K562 (cell line): ENCODE results near the gene TMEM239. TPM values are rescaled to one million over a fixed set of nuclear protein-coding genes. Genes with fewer than 3 reads are reported as not detected.

ENCODE experiments used
- ATAC-seq: fragments of 200-7000 bp; cut with Tn5 transposase; 3 replicates; pipeline ENCODE4 v1.9.1; 2020; ENCODE audit warnings: moderate library complexity
- BruUV-seq: library from RNA; stranded (reverse); fragments of 400-500 nt; replicated peaks from 2 replicates; lab custom pipeline; 2021; lab: Mats Ljungman, UMichigan
- CTCF ChIA-PET: fragments of 300-600 bp; formaldehyde crosslinking; extraction: SDS; loops from one replicate; lab custom pipeline; 2021; ENCODE audit warnings: low intra/inter-chr PET ratio; lab: Yijun Ruan, JAX
- POLR2A ChIA-PET: fragments of 300-600, 350-650 bp; sonication (Branson Sonifier 250); formaldehyde crosslinking; extraction: SDS; loops from one replicate; lab custom pipeline; 2021; ENCODE audit warnings: antibody characterized with exemption, inconsistent platforms; lab: Yijun Ruan, JAX
- DNase-seq, 4 experiments: peaks; one replicate each; pipeline versions ENCODE4 v3.0.0 to v3.0.0-alpha.2; 2011 to 2018; ENCODE audit warnings: low spot score in 3 of 4, mixed read lengths in 3 of 4; ENCODE audit errors: extremely low read depth in 1 of 4
- FAIRE-seq: peaks from 2 replicates; lab custom pipeline; 2011; peaks lifted over from hg19 to GRCh38; lab: Jason Lieb, UNC
- H2AFZ ChIP-seq: 2 replicates; pipeline ENCODE4 v1.6.0; 2011; ENCODE audit warnings: low read depth, low read length, control low read depth, inconsistent platforms
- H3K27ac ChIP-seq: fragments of 200-600 bp; 3 replicates; pipeline ENCODE4 v1.8.0; 2011; ENCODE audit warnings: low read depth, mild to moderate bottlenecking, control low read depth, inconsistent platforms, low read length, moderate library complexity, mixed read lengths; ENCODE audit errors: extremely low read depth
- H3K27me3 ChIP-seq, 2 experiments: fragments of 300-600 bp in 1 of 2; 2 replicates in 1 of 2; 3 replicates in 1 of 2; pipeline versions ENCODE4 v1.6.0 to v1.8.0; 2011; ENCODE audit warnings: inconsistent platforms in 2 of 2, low read length in 2 of 2, mild to moderate bottlenecking in 1 of 2, mixed read lengths in 1 of 2, moderate library complexity in 1 of 2; ENCODE audit not compliant: control insufficient read depth in 2 of 2, insufficient read depth in 2 of 2
- H3K36me3 ChIP-seq: fragments of 300-600 bp; 3 replicates; pipeline ENCODE4 v1.8.0; 2011; ENCODE audit warnings: mild to moderate bottlenecking, low read length, inconsistent platforms; ENCODE audit not compliant: control insufficient read depth, insufficient read depth
- H3K4me1 ChIP-seq, 2 experiments: fragments of 200-600 bp in 1 of 2; replicated peaks in 1 of 2; 2 replicates in 1 of 2; 3 replicates in 1 of 2; pipeline versions ENCODE4 v1.5.1 to v1.8.0; 2011; ENCODE audit warnings: inconsistent platforms in 2 of 2, low read length in 2 of 2, mild to moderate bottlenecking in 1 of 2, mixed read lengths in 1 of 2, moderate library complexity in 1 of 2; ENCODE audit not compliant: control insufficient read depth in 2 of 2, insufficient read depth in 2 of 2
- H3K4me2 ChIP-seq: 2 replicates; pipeline ENCODE4 v1.6.1; 2011; ENCODE audit warnings: low read length, control low read depth, inconsistent platforms, mixed read lengths; ENCODE audit not compliant: insufficient read depth
- H3K4me3 ChIP-seq: fragments of 200-600 bp; sonication (generic), shearing (Covaris generic); 2 replicates; pipeline ENCODE4 v1.5.1; 2016; ENCODE audit warnings: control low read depth, inconsistent platforms
- H3K79me2 ChIP-seq: fragments of 200-600 bp; 3 replicates; pipeline ENCODE4 v1.8.0; 2011; ENCODE audit warnings: low read length, inconsistent platforms; ENCODE audit not compliant: control insufficient read depth, insufficient read depth
- H3K9ac ChIP-seq, 2 experiments: 2 replicates each; pipeline versions ENCODE4 v1.6.0 to v1.6.1; 2011; ENCODE audit warnings: low read depth in 2 of 2, low read length in 2 of 2, control low read depth in 1 of 2, inconsistent platforms in 1 of 2, mild to moderate bottlenecking in 1 of 2, mixed read lengths in 1 of 2; ENCODE audit not compliant: insufficient read depth in 1 of 2
- H3K9me1 ChIP-seq: one replicate; pipeline ENCODE4 v1.6.0; 2011; ENCODE audit warnings: inconsistent platforms, mild to moderate bottlenecking, low read length, moderate library complexity; ENCODE audit not compliant: control insufficient read depth, insufficient read depth
- H3K9me3 ChIP-seq: replicated peaks from 2 replicates; pipeline ENCODE4 v1.5.1; 2011; ENCODE audit warnings: low read depth, low read length, inconsistent platforms; ENCODE audit not compliant: control insufficient read depth, insufficient read depth
- H4K20me1 ChIP-seq: replicated peaks from 2 replicates; pipeline ENCODE4 v1.6.1; 2011; ENCODE audit warnings: low read length, inconsistent platforms, mixed read lengths; ENCODE audit not compliant: control insufficient read depth, insufficient read depth
- CSDE1 ChIP-seq, 2 experiments: fragments of 450-650 bp; IDR thresholded peaks; 2 replicates each; pipeline ENCODE4 v1.6.1; 2016; ENCODE audit warnings: mild to moderate bottlenecking in 1 of 2
- POLR2G ChIP-seq: fragments of 200-400 bp; formaldehyde crosslinking; IDR thresholded peaks from 2 replicates; pipeline ENCODE4 v1.6.1; 2017; ENCODE audit warnings: low read depth, mild to moderate bottlenecking, antibody characterized with exemption, low read length, moderate library complexity
- TAF15 ChIP-seq: fragments of 200-400 bp; formaldehyde crosslinking; IDR thresholded peaks from 2 replicates; pipeline ENCODE4 v1.6.1; 2017; ENCODE audit warnings: mild to moderate bottlenecking, low read depth, low read length, moderate library complexity
- TAF9B ChIP-seq: fragments of 450-650 bp; IDR thresholded peaks from 2 replicates; pipeline ENCODE4 v1.6.1; 2018; ENCODE audit warnings: mild to moderate bottlenecking; ENCODE audit not compliant: partially characterized antibody
- TRIM28 ChIP-seq: fragments of 450-650 bp; IDR thresholded peaks from 2 replicates; pipeline ENCODE4 v1.6.1; 2017
- ZNF311 ChIP-seq: fragments of 250-450 bp; sonication (Bioruptor Pico); IDR thresholded peaks from 2 replicates; pipeline ENCODE4 v1.4.0; 2020; ENCODE audit warnings: mild to moderate bottlenecking, moderate library complexity
- WGBS: fragments of 100-300 bp; shearing (Covaris generic); methylation state at CpG from one replicate; pipeline ENCODE4 v1.1.6; 2016; ENCODE audit warnings: low coverage, mixed read lengths; ENCODE audit not compliant: insufficient coverage; ENCODE audit errors: missing lambda C conversion rate; 5-methylcytosine and 5-hydroxymethylcytosine counted together
- in situ Hi-C: fragments of 300-500 bp; cut with MboI; formaldehyde crosslinking; loops from 4 replicates; pipeline ENCODE4 v1.15.0; 2018; ENCODE audit warnings: inconsistent platforms, mixed read lengths
- intact Hi-C: fragments of 100-400 bp; cut with micrococcal nuclease; formaldehyde crosslinking; loops from 2 replicates; pipeline ENCODE4 v1.14.2; 2022
- polyA plus RNA-seq, 8 experiments: library from polyadenylated mRNA; depleted of rRNA in 4 of 8; stranded (reverse) in 5 of 8; unstranded in 3 of 8; fragments of >200 nt; fragmentation: Nextera tagmentation in 2 of 8; fragmentation: Illumina TruSeq in 1 of 8; extraction: Ambion mirVana in 2 of 8; extraction: Trizol in 1 of 8; gene quantifications; 2 replicates each; pipeline versions ENCODE4 v1.2.1 to v1.2.3, GENCODE V29; 2011 to 2014; ENCODE audit warnings: inconsistent platforms in 1 of 8, missing spikeins in 1 of 8
- total RNA-seq, 7 experiments: library from RNA; depleted of rRNA in 6 of 7; stranded (reverse); fragments of >200 nt in 6 of 7; fragmentation: Illumina TruSeq in 2 of 7; extraction: Trizol in 2 of 7; gene quantifications; 2 replicates each; pipeline versions ENCODE4 v1.2.1 to v1.2.3, GENCODE V29; 2011 to 2021; ENCODE audit warnings: low replicate concordance in 1 of 7
- TF ChIP-seq, protein P1 (sequence below): fragments of 450-650 bp; IDR thresholded peaks from 2 replicates; pipeline ENCODE4 v1.6.1; 2016; ENCODE audit warnings: mild to moderate bottlenecking, moderate library complexity

TMEM239 gene
- total and polyA plus RNA-seq, 9 of the 15 experiments (the other 6 are each of a cell fraction or from before 2014, with no cell fraction given) = not detected

DNA sequence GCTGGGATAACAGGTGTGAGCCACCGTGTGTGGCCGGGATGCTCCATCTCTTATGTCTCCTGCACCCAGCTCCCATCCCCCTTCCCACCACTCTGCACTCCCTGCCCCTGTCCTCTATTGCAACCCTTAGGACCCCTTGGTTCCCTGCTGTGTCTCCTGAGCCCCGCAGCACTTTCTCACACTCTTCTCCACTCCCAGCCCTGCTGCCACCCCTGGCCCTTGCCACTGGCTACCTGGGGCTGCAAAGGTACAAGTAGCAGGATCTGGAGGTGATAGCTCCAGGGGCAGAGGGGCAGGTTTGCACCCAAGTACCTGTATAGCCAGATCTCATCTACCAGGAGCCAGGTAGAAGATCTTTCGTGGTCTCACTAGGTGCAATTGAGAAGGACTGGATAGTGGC is 9.1 kb upstream of the TMEM239 start:
- no peak for FAIRE-seq
- H3K36me3 ChIP-seq = no peaks in the 10 kb centered on the region
- TF ChIP-seq, protein P1, sequence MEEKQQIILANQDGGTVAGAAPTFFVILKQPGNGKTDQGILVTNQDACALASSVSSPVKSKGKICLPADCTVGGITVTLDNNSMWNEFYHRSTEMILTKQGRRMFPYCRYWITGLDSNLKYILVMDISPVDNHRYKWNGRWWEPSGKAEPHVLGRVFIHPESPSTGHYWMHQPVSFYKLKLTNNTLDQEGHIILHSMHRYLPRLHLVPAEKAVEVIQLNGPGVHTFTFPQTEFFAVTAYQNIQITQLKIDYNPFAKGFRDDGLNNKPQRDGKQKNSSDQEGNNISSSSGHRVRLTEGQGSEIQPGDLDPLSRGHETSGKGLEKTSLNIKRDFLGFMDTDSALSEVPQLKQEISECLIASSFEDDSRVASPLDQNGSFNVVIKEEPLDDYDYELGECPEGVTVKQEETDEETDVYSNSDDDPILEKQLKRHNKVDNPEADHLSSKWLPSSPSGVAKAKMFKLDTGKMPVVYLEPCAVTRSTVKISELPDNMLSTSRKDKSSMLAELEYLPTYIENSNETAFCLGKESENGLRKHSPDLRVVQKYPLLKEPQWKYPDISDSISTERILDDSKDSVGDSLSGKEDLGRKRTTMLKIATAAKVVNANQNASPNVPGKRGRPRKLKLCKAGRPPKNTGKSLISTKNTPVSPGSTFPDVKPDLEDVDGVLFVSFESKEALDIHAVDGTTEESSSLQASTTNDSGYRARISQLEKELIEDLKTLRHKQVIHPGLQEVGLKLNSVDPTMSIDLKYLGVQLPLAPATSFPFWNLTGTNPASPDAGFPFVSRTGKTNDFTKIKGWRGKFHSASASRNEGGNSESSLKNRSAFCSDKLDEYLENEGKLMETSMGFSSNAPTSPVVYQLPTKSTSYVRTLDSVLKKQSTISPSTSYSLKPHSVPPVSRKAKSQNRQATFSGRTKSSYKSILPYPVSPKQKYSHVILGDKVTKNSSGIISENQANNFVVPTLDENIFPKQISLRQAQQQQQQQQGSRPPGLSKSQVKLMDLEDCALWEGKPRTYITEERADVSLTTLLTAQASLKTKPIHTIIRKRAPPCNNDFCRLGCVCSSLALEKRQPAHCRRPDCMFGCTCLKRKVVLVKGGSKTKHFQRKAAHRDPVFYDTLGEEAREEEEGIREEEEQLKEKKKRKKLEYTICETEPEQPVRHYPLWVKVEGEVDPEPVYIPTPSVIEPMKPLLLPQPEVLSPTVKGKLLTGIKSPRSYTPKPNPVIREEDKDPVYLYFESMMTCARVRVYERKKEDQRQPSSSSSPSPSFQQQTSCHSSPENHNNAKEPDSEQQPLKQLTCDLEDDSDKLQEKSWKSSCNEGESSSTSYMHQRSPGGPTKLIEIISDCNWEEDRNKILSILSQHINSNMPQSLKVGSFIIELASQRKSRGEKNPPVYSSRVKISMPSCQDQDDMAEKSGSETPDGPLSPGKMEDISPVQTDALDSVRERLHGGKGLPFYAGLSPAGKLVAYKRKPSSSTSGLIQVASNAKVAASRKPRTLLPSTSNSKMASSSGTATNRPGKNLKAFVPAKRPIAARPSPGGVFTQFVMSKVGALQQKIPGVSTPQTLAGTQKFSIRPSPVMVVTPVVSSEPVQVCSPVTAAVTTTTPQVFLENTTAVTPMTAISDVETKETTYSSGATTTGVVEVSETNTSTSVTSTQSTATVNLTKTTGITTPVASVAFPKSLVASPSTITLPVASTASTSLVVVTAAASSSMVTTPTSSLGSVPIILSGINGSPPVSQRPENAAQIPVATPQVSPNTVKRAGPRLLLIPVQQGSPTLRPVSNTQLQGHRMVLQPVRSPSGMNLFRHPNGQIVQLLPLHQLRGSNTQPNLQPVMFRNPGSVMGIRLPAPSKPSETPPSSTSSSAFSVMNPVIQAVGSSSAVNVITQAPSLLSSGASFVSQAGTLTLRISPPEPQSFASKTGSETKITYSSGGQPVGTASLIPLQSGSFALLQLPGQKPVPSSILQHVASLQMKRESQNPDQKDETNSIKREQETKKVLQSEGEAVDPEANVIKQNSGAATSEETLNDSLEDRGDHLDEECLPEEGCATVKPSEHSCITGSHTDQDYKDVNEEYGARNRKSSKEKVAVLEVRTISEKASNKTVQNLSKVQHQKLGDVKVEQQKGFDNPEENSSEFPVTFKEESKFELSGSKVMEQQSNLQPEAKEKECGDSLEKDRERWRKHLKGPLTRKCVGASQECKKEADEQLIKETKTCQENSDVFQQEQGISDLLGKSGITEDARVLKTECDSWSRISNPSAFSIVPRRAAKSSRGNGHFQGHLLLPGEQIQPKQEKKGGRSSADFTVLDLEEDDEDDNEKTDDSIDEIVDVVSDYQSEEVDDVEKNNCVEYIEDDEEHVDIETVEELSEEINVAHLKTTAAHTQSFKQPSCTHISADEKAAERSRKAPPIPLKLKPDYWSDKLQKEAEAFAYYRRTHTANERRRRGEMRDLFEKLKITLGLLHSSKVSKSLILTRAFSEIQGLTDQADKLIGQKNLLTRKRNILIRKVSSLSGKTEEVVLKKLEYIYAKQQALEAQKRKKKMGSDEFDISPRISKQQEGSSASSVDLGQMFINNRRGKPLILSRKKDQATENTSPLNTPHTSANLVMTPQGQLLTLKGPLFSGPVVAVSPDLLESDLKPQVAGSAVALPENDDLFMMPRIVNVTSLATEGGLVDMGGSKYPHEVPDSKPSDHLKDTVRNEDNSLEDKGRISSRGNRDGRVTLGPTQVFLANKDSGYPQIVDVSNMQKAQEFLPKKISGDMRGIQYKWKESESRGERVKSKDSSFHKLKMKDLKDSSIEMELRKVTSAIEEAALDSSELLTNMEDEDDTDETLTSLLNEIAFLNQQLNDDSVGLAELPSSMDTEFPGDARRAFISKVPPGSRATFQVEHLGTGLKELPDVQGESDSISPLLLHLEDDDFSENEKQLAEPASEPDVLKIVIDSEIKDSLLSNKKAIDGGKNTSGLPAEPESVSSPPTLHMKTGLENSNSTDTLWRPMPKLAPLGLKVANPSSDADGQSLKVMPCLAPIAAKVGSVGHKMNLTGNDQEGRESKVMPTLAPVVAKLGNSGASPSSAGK = no peak
- TF ChIP-seq CSDE1 (IDR thresholded peaks at IDR 0.05) = no peak
- no peak for TF ChIP-seq POLR2G
- no peak for TF ChIP-seq TAF15
- no peak for TF ChIP-seq TAF9B
- TF ChIP-seq TRIM28 = no peak
- no peak for TF ChIP-seq ZNF311 (CRISPR knock-in tag)
- TF ChIP-seq, all 486 proteins: peak for 0
- ATAC-seq = no peak
- Histone ChIP-seq H3K9ac (no peak overlapping the region), H2AFZ (no peak overlapping the region), H3K27me3 (peaks cover 0 to 12% of the 10 kb centered on the region in 2 experiments; a peak in 2 of 5 replicates), H3K27ac (no peak overlapping the region), H3K4me1 (peaks cover 4 to 18% of the 10 kb centered on the region in 2 experiments; a peak in 4 of 5 replicates), H3K9me3 (no peaks in the 10 kb centered on the region), H3K79me2 (no peaks in the 10 kb centered on the region), H3K4me3 (no peak overlapping the region), H3K9me1 (no peaks in the 10 kb centered on the region), H4K20me1 (no peaks in the 10 kb centered on the region), H3K4me2 (no peak overlapping the region)
- WGBS = 0% methylated on average over 1 of the region's 4 CpGs
- in situ Hi-C loops = no loop called here
- intact Hi-C loops = no loop called here
- ChIA-PET CTCF (no interaction called here), POLR2A (no interaction called here)
- DNase-seq = no peak
- BruUV-seq = no TSS peak
